Stimulated activated CD8-positive, alpha-beta memory T cell treated with anti-CD3 and anti-CD28 coated beads, Interleukin-15, amount 100 ng/mL, for 4 hours (primary cell): ENCODE data around the gene CUL2.
"Not testable (repeated sequence)": the region's sequence is repeated elsewhere in the genome, so short reads cannot be mapped to it uniquely, and the experiment has no call there.

Experiments
- DNase-seq, 2 donors: peaks; one replicate each; pipeline ENCODE4 v3.0.0-alpha.2; 2020; ENCODE audit warnings: low read depth in 2 of 2

CUL2 gene

GRCh38 chr10:35019041-35020024 lies 70.8 kb downstream of the CUL2 start:
- no peak for DNase-seq

- no peak for DNase-seq
Observed at GRCh38 chr10:35017608-35018007, 72.5 kb downstream of the CUL2 start.

GRCh38 chr10:35015843-35016408 lies 74.2 kb downstream of the CUL2 start:
- DNase-seq = no peak

- DNase-seq = no peak
Observed at GRCh38 chr10:35012781-35013180, 77.4 kb downstream of the CUL2 start.

GRCh38 chr10:35011771-35012191 lies 78.4 kb downstream of the CUL2 start:
- DNase-seq = no peak

- DNase-seq = no peak
Observed at GRCh38 chr10:35007858-35008301, 82.3 kb downstream of the CUL2 start.

- no peak for DNase-seq
Observed at GRCh38 chr10:35006836-35007235, 83.3 kb downstream of the CUL2 start.

GRCh38 chr10:35005868-35006267 lies 84.3 kb downstream of the CUL2 start:
- DNase-seq = no peak

GRCh38 chr10:35004651-35005050 lies 85.5 kb downstream of the CUL2 start:
- no peak for DNase-seq

- DNase-seq = no peak
Observed at GRCh38 chr10:35003906-35004305, 86.2 kb downstream of the CUL2 start.

- no peak for DNase-seq
Observed at GRCh38 chr10:35000936-35001335, 89.2 kb downstream of the CUL2 start.

GRCh38 chr10:34999532-34999931 lies 90.6 kb downstream of the CUL2 start:
- DNase-seq = no peak

GRCh38 chr10:34998940-34999339 lies 91.2 kb downstream of the CUL2 start:
- DNase-seq = no peak

- no peak for DNase-seq
Observed at GRCh38 chr10:34996843-34997242, 93.3 kb downstream of the CUL2 start.

GRCh38 chr10:34995925-34996324 lies 94.2 kb downstream of the CUL2 start:
- no peak for DNase-seq

GRCh38 chr10:34994565-34995142 lies 95.5 kb downstream of the CUL2 start:
- DNase-seq = peak; percentile 4 to 21

- DNase-seq = no peak
Observed at GRCh38 chr10:34993782-34994181, 96.4 kb downstream of the CUL2 start.

GRCh38 chr10:34991117-34991516 lies 99.0 kb downstream of the CUL2 start:
- not testable (repeated sequence) for DNase-seq

GRCh38 chr10:34988397-34989067 lies 101.6 kb downstream of the CUL2 start:
- DNase-seq = no peak

- DNase-seq = no peak
Observed at GRCh38 chr10:34985823-34986222, 104.3 kb downstream of the CUL2 start.

GRCh38 chr10:34985146-34985545 lies 105.0 kb downstream of the CUL2 start:
- DNase-seq = no peak

GRCh38 chr10:34981844-34982243 lies 108.3 kb downstream of the CUL2 start:
- no peak for DNase-seq
